WTC11 (cell line): ENCODE data around the gene STX5.

Experiments
- CREB1 ChIP-seq: sonication (generic); formaldehyde crosslinking; IDR thresholded peaks from 2 replicates; pipeline ENCODE4 v1.8.0; 2023; ENCODE audit warnings: mild to moderate bottlenecking, missing genetic modification reagents
- CTCF ChIP-seq: fragments of 200-600 bp; IDR thresholded peaks from 2 replicates; pipeline ENCODE4 v1.8.0; 2022; ENCODE audit warnings: antibody characterized with exemption
- E2F1 ChIP-seq: sonication (generic); formaldehyde crosslinking; IDR thresholded peaks from 2 replicates; pipeline ENCODE4 v1.8.0; 2022; ENCODE audit warnings: mild to moderate bottlenecking, missing genetic modification reagents
- E2F4 ChIP-seq: sonication (generic); formaldehyde crosslinking; IDR thresholded peaks from 2 replicates; pipeline ENCODE4 v1.8.1; 2022; ENCODE audit warnings: low read depth, mild to moderate bottlenecking, moderate library complexity, missing genetic modification reagents, borderline replicate concordance
- ELF4 ChIP-seq: sonication (generic); formaldehyde crosslinking; IDR thresholded peaks from 2 replicates; pipeline ENCODE4 v1.8.1; 2022; ENCODE audit warnings: low read depth, mild to moderate bottlenecking, moderate library complexity, missing genetic modification reagents
- FOXK1 ChIP-seq: sonication (generic); formaldehyde crosslinking; IDR thresholded peaks from 2 replicates; pipeline ENCODE4 v1.8.0; 2022; ENCODE audit warnings: mild to moderate bottlenecking, moderate library complexity, missing genetic modification reagents
- RORB ChIP-seq: fragments of 250-450 bp; sonication (Bioruptor Pico); IDR thresholded peaks from 2 replicates; pipeline ENCODE4 v1.9.0; 2021; ENCODE audit warnings: mild to moderate bottlenecking

- TF ChIP-seq E2F4, result no peak
- TF ChIP-seq CTCF, result no peak
- TF ChIP-seq FOXK1 (CRISPR knock-in tag), result no peak
- no peak for TF ChIP-seq RORB (CRISPR knock-in tag)
- no peak for TF ChIP-seq CREB1 (CRISPR knock-in tag)
- no peak for TF ChIP-seq ELF4 (CRISPR knock-in tag)
- no peak for TF ChIP-seq E2F1 (CRISPR knock-in tag)
Observed at GRCh38 chr11:62865635-62866034, 33.8 kb upstream of the STX5 start.
